Stomach (tissue), 4 donors: ENCODE data around the gene RANBP10.

ENCODE experiments used
- POLR2AphosphoS5 ChIP-seq, 3 donors: sonication (generic); formaldehyde crosslinking; IDR thresholded peaks; one replicate each; pipeline ENCODE4 v1.6.1; 2016; ENCODE audit warnings: antibody characterized with exemption in 3 of 3
- TF ChIP-seq, protein P1 (sequence below), 7 experiments: fragments of 450-650 bp in 4 of 7; fragments of 200-600 bp in 3 of 7; sonication (generic) in 3 of 7; IDR thresholded peaks; one replicate each; pipeline ENCODE4 v1.5.1; 2016 to 2019; ENCODE audit warnings: antibody characterized with exemption in 7 of 7, control low read depth in 2 of 7, mild to moderate bottlenecking in 1 of 7

- TF ChIP-seq, protein P1, sequence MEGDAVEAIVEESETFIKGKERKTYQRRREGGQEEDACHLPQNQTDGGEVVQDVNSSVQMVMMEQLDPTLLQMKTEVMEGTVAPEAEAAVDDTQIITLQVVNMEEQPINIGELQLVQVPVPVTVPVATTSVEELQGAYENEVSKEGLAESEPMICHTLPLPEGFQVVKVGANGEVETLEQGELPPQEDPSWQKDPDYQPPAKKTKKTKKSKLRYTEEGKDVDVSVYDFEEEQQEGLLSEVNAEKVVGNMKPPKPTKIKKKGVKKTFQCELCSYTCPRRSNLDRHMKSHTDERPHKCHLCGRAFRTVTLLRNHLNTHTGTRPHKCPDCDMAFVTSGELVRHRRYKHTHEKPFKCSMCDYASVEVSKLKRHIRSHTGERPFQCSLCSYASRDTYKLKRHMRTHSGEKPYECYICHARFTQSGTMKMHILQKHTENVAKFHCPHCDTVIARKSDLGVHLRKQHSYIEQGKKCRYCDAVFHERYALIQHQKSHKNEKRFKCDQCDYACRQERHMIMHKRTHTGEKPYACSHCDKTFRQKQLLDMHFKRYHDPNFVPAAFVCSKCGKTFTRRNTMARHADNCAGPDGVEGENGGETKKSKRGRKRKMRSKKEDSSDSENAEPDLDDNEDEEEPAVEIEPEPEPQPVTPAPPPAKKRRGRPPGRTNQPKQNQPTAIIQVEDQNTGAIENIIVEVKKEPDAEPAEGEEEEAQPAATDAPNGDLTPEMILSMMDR (IDR thresholded peaks at IDR 0.05) = no peak
- no peak for TF ChIP-seq POLR2AphosphoS5 (IDR thresholded peaks at IDR 0.05)
Measured at GRCh38 chr16:67775273-67775672, 31.1 kb downstream of the RANBP10 start.
